NCI-H2081 treated with DMSO at 0.1 percent for 48 hours (cell line): ENCODE data around the gene ENPP5.
"Not testable (repeated sequence)": the region's sequence is repeated elsewhere in the genome, so short reads cannot be mapped to it uniquely, and the experiment has no call there.

ENCODE experiments used
- DNase-seq: peaks from one replicate; lab custom pipeline; 2025; lab: John Stamatoyannopoulos, UW

ENPP5 gene

DNA sequence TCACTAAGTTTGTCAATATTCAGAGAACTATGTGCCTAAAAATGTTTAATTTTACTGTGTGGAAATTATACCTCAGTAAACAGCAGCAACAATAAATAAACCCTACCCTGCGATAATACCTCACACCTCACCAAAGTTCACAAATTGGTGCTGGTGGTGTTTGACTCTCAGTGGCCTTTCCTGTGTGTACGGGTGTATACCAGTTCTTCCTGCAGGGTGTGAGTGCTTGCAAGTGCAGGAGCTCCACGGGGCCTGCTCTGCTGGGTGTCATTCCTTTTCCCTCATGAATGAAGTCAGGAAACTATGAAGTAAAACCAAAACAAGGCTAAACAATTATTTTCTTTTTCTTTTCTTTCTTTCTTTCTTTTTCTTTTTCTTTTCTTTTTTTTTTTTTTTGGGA is 4.1 kb upstream of the ENPP5 start:
- DNase-seq: no peak

DNA sequence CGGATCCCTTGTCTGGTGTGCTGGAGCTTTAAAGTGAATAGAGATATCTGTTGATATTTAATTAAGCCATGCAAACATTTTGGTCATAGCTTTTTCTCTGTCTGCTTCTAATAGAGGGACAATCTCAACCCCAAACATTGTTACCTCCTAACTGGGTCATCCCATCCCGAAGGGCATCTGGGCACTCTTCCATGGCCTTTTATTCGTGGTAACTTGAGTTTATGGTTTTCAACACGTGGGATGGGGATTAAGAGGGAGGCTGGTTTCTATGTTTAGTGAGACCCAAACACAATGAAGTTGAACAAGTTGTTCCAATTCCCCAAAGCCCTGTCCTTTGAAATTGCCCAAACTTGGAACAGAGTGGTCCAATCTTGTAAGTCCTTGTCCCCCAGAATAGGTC is 1.4 kb upstream of the ENPP5 start:
- no peak for DNase-seq

DNA sequence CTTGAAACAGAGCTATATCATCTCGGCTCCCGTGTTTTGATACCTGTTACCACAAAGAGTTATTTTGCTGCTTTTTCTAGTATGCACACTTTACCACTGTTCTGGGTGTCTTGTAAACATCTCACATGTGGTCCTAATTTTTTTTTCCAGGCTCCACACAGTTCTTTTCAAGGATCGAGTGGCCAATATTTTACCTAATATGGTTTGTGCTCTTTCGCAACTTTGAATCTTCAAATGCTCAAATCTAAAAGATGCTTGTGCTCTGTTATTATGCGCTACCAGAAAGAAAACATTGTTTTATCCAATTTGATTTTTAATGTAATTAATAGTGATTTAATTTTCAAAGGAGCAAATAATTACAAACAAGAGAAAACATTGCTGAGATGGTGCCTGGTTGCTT is 10.7 kb downstream of the ENPP5 start:
- no peak for DNase-seq

DNA sequence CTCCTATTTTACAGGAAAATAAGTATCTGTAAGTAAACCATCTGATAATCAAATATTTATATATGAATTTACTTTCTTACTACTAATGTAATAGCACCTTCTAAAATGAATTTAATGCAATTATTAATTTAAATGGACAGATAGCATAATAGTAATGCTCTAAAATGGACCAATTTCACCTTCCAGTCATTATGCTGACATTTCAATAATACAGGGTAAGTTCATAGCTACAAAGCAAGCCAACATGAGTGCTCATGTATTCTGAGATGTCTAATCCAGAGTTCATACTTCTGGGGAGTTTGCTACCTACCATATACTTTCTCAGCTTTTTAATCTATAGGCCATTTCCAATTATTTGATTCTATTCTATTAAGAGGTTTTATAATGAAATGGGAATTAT is 11.6 kb downstream of the ENPP5 start:
- DNase-seq: no peak

DNA sequence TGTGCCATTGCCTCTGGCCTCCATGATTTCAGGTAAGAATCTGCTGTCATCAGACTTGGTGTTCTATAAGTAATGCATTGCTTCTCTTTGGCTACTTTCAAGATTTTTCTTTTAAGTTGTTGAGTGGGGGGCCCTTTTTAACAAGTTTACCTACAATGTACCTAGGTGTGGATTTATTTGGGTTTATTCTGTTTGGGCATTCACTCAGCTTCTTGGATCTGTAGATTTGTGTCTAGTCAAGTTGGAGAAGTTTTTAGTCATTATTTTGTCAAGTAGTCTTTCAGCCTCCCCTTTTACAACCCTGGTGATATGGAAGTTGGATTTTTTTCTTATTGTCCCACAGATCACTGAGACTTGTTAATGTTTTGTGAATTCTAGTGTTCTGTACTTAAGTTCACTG is 14.1 kb downstream of the ENPP5 start:
- DNase-seq: no peak

DNA sequence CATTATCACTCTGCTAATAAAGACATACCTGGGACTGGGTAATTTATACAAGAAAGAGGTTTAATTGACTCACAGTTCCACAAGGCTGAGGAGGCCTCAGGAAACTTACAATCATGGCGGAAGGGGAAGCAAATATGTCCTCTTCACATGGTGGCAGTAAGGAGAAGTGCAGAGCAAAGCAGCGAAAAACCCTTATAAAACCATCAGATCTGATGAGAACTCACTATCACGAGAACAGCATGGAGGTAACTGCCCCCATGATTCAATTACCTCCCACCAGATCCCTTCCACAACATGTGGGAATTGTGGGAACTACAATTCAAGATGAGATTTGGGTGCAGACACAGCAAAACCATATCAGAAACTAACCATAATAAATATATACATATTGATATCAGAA is 21.7 kb downstream of the ENPP5 start:
- DNase-seq: not testable (repeated sequence)

DNA sequence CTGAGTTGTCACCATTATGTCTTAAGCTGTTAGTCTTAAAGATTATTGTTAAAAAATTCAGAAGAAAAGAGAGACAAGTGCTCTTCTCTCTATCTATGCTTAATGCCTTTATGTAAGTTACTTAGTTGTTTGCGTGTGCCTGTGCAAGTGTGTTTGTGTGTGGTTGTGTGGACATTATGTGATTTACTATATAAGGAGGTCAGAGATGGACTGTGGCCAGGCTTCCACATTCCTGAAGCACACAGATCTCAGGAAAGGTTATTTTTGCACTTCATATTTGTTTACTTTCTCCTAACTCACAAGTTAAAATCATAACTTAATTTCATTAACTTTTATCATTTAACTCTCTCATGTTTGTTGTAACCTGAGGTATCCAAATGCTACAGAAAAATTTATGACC is 26.5 kb downstream of the ENPP5 start:
- DNase-seq: no peak

DNA sequence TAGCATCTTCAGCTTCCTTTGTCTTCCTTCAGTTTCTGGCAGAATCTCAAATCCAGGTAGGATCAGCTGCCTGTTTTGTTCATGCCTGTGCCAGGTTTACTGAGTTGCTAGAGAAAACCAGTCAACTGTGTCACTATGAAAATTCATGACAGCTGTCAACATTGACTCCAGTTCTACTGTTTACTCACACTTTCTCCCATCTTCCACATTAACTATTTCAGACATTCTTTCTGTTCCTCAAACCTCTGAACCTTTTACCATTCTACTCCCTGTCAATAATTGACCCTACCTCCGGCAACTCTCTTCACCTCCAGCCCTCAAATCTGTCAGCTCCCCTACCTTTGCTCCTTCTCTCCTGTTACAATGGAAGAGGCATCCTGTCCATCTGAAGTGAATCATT is 32.5 kb downstream of the ENPP5 start:
- DNase-seq: no peak

DNA sequence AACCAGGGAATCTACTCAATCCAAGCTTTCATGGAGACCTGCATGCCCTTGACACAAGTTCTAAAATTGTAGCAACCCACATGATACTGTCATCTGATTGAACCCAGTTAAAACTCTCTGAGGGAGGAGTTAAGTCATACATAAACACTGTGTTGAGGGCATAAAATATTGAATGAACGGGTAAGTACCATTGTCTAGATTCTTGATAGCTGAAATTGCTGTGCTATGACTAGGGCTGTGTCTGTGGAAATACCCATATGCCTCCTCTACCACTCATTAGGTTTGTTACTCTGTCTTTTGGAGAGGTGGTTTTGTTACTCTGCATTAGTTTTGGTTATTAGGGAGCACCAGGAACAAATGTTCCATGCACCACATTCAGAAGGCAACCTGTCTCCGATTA is 33.4 kb downstream of the ENPP5 start:
- no peak for DNase-seq

DNA sequence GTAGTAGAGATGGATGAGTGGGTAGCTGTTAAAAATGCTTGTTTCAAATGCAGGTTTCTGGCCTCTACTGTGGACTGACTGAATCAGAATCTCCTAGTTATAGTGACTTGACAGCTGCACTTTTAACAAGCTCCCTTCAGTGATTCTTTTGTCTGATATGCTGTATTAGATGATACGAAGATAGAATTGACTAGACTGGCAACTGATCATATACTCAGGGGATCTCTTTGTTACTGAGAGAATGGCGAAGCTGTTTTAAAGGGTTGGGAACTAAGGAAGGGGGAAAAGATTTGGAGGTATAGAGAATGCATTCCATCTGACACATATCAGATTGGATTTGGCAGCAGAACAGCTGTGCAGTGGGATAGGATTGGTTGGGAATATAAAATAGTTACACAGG is 33.9 kb downstream of the ENPP5 start:
- no peak for DNase-seq

DNA sequence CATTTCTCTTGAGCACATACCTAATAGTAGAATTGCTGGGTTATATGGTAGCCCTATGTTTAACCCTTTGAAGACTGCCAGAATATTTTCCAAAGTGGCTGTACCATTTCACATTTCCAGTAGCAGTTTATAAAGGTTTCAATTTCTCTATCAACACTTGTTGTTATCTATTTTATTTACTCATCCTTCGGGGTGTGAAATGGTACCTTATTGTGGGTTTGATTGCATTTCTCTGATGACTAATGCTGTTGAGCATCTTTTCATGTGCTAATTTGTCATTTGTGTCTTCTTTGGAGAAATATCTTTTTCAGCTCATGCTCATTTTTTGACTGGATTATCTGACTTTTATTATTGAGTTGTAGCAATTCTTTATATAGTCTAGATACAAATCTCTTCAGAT is 35.6 kb downstream of the ENPP5 start:
- DNase-seq: no peak

DNA sequence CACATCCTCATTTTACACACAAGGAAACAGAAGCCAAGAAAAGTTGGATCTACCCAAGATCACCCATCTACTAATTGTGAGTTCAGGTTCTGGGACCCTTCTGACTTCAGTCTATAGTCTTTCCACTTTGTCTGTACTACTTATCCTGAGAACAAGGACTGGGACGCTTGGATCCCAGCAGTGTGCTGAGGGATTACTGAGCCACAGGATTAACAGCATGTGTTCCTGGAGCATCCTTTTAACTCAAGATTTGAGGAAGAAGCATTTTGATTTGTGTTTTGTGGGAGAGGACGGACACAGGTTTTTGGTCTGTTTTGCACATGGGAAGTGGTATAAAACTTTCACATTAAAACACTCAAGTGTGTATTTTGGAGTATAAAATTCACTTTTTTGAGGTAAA is 36.6 kb downstream of the ENPP5 start:
- no peak for DNase-seq

DNA sequence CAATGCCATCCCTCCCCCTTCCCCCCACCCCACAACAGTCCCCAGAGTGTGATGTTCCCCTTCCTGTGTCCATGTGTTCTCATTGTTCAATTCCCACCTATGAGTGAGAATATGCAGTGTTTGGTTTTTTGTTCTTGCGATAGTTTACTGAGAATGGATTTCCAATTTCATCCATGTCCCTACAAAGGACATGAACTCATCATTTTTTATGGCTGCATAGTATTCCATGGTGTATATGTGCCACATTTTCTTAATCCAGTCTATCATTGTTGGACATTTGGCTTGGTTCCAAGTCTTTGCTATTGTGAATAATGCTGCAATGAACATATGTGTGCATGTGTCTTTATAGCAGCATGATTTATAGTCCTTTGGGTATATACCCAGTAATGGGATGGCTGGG is 39.5 kb downstream of the ENPP5 start:
- not testable (repeated sequence) for DNase-seq

DNA sequence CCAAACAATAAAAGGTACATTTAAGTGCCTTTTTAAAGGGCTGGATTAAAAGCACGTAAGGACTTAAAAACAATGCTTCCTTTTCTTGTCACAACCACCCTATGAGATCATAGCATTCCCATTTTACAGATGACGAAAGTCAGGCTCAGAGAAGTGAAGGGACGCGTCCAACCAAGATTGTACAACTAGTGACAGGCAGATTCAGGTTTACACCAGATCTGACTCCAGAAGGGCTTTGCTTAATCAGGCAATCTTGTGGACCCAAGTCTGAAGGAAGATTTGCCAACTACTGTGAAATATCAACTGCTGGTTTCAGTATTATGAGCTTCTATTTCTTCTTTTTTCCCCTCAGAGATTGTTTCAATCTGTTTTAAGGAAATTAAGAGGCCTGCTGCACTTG is 40.1 kb downstream of the ENPP5 start:
- no peak for DNase-seq

DNA sequence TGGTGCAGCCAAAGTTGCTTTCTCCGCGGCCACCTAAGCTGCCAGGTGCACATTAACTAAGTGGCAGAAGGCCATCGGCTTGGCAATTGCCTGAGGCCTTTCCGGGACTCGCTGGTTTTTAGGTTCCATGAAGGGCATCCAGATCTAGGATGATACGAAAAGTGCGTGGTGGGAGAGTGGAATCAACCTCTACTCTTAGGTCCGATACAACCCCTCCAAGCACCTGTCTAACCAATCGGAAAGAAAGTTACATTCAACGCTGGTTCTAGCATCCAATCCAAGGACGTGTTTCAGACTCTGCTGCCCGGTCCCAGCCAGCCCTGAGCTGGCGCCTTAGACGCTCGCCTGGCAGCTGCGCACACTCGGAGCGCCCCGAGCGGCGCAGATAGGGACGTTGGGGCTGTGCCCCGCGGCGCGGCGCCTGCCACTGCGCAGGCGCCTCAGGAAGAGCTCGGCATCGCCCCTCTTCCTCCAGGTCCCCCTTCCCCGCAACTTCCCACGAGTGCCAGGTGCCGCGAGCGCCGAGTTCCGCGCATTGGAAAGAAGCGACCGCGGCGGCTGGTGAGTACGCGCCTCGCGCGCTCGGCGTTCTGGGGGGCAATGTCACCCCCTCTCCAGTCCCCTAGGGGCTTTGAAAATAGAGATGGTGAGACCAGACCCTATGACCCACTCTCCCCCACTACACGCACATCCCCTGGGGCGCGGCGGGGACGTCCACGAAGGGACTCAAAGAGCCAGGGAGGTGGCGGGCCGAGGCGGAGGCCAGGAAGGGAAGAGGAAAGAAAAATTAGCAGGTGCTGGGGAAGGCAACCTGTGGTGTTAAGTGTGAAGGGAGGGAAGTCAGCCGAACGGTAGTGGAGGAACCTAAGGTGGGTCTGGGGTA is 40.9 kb downstream of the ENPP5 start, which contains the start of gene ENPP4:
ENPP4 (plus strand) TSS at position 361 of the 883 bp plus-strand sequence. CDS start 9,595 bp downstream, outside the sequence.
- DNase-seq: peak; percentile 89

DNA sequence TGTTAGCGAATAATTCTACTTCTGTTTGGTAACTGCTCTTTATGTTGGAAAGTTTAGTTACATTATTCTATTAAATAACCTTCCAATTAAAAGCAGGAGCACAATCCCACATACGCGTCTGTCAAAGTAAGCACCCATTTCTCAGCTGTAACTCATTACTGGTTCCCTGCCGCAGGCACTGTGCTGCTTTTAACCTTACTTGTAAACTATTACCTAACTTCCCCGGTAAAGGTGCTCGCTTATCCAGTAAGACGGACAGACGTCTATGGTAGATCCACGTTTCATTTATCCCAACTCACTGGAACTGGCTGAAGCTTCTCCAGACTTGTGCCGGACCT is 41.5 kb downstream of the ENPP5 start:
- no peak for DNase-seq

DNA sequence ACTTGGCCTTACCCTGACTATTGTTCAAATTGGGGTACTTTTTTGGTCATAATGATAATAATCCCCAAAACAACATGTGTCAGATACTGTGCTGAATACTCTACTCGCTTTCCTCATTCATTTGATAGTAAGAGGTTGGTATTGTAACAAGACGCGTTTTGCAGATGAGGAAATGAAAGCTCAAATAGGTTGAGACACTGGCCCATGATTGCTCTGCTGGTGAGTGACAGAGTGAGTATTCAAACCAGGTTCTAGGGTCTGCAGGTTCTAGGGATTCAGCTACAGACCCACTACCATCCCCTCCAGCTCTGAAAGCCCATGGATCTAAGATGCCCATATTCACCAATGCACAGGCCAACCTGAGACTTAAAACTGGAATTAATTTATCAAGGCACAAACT is 42.3 kb downstream of the ENPP5 start:
- DNase-seq: no peak

DNA sequence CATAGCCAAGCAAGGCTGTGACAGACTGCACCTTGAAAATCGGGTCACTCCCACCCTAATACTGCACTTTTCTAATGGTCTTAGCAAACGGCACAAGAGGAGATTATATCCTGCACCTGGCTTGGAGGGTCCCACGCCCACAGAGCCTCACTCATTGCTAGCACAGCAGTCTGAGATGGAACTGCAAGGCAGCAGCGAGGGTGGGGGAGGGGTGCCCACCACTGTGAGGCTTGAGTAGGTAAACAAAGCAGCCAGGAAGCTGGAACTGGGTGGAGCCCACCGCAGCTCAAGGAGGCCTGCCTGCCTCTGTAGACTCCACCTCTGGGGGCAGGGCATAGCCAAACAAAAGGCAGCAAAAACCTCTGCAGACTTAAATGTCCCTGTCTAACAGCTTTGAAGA is 51.1 kb downstream of the ENPP5 start:
- DNase-seq: not testable (repeated sequence)

DNA sequence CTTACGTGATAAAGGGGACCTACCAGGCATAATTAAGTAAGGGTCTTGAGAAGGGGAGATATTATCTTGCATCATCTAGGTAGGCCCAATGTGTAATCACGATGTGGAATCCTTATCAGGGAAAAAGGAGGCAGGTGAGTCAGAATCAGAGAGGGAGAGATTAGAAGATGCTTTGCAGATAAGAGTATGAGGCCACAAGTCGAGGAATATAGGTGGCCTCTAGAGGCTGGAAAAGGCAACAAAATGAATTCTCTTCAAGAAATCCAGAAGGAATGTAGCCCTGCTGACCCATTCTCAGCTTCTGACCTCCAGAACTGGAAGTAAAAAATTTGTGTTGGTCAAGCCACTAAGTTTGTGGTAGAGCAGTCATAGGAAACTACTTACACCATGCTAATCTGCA is 51.9 kb downstream of the ENPP5 start:
- no peak for DNase-seq

DNA sequence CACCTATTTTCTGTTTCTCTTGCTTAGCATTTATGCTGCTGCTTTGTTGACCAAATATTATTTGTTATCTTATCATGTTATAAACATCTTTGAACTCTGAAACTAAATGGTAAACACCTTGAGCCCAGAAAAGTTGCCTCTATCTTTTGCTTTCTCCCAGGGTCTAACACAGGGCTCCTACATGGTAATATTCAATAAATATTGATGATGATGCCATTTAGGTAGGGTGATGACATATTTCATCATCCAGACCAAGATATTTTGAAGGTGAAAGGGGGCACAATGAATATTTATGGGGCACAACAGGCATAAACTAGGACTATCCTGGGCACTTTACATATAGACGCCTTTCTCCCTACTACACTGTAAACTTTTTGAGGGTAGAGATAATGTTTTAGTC is 52.6 kb downstream of the ENPP5 start:
- DNase-seq: no peak

DNA sequence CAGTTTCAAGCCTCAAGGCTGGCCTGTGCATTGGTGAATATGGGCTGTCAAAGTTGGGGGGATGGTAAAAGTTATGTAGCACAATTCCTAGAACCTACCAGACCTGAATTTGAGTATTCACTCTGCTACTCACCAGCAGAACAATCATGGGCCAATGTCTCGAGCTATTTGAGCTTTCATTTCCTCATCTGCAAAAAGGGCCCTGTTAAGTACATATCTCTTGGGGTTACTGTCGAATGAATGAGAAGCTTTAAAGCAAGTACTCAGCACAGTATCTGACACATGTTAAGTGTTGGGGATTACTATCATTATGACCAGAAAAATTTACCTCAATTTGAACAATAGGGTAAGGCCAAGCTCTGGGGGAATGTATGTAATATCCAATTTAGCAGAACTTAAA is 54.5 kb downstream of the ENPP5 start:
- no peak for DNase-seq

DNA sequence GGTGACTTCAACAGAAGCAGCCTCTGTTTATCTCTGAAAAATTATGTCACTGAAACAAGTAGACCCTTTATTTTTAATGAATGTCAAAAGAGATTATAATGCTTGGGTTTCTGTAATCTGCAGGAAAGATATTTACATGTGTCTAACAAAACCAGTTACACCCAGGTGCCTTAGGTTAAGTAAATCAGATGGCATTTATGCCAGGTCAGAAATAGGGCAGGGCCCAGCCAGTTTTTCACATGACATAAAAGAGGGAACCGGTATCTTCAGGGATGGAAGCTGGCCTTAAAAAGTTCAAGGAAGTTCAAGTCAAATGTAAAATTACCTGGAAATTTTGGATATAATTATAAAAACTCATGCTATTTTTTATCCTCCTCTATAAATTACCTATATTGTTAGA is 55.1 kb downstream of the ENPP5 start:
- DNase-seq: no peak

DNA sequence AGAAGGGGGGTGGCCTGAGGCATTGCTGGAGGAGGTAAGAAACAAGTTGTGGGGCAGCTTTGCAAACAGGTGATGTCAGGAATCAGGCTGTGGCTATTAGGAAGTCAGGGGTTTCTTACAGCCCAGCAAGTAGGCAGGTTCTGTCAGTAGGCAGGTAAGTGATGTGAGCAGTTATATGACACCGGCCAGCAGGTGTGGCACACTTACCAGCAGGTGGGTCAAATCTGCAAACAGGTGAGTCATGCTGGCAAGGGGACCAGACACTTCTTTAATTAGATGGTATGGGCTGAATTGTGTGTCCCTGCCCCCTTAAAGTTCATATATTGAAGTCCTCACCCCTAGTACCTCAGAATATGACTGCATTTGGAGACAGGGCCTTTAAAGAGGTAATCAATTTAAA is 57.4 kb downstream of the ENPP5 start:
- no peak for DNase-seq
